Activated CD4-positive, CD25-positive, alpha-beta regulatory T cell treated with anti-CD3 and anti-CD28 coated beads, Interleukin-2, amount 50 U/mL, for 16 hours (primary cell): ENCODE measurements around the gene SNX30.

Source experiments
- DNase-seq: peaks from one replicate; pipeline ENCODE4 v3.0.0-alpha.2; 2020; ENCODE audit warnings: low read depth, low spot score

The SNX30 gene

GRCh38 chr9:112822618-112823017 lies 72.1 kb downstream of the SNX30 start:
- DNase-seq: no peak

DNA sequence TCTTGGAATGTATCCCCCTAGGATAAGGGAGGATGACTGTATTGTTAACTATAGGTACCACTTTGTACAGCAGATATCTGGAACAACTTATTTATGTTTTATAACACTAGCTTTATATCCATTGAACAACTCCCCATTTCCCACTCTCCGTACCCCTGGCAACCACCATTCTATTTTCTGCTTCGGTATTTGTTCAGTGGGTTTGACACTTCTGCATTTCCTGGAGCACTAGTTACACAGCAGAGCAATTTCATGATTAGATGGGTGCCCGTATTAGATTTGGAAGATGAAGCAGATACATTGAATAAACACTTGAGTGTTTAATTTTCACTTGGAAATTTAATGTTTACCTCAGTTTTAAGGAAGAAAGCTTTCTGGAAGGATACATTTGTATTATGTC lies 72.7 kb downstream of the SNX30 start:
- no peak for DNase-seq

DNA sequence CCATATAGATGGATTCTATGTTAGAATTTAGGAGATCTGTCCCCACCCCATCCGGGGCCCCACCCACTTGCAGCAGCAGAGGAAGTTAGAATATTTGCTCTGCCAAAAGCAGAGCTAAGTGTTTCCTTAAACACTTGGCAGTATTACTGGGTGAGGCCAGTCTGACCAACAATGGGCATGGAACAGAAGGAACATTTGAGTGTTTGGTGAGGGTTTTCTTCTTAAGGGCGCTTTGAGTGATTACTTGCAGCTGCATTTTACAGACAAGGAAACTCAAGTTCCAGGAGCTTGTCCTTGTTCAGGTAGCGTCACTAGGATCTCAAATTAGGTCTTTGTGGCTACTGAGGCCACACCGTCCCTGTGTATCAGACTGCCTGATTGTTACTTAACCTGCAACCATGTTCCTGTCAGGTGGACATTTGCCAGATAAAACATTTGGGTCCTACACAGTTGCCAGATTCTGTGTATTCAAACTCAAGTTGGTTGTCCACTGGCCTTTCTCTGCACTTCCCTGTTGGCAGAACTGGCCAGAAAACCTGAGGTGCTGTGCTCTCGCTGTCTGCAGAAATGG lies 80.8 kb downstream of the SNX30 start:
- DNase-seq: no peak

GRCh38 chr9:112831969-112832368 lies 81.4 kb downstream of the SNX30 start:
- DNase-seq: no peak

- DNase-seq: no peak
Measured at GRCh38 chr9:112833081-112833480, 82.5 kb downstream of the SNX30 start.

- DNase-seq: no peak
Measured at GRCh38 chr9:112836394-112836793, 85.8 kb downstream of the SNX30 start.

- DNase-seq: no peak
Measured at GRCh38 chr9:112838342-112838741, 87.8 kb downstream of the SNX30 start.

GRCh38 chr9:112839331-112839730 lies 88.8 kb downstream of the SNX30 start:
- DNase-seq: no peak

DNA sequence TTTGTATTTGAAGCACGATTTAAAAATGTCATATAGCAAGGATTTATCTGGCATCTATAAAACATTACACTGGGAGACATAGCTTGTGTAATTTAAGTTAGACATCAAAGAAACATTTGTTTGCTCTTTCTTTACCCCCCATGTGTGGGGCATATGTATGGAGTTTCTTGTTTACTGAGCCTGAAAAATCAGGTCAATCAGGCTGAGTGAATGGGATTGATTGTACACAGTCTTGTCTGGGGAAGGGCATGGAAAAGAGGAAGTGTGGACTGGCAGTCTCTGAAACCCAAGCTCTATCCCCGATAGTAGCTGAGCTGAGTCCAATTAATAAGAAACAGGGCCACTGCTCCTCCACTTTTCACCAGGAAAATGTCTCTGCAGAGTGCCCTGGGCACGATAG lies 90.7 kb downstream of the SNX30 start:
- no peak for DNase-seq

- no peak for DNase-seq
Measured at GRCh38 chr9:112842555-112842954, 92.0 kb downstream of the SNX30 start.

DNA sequence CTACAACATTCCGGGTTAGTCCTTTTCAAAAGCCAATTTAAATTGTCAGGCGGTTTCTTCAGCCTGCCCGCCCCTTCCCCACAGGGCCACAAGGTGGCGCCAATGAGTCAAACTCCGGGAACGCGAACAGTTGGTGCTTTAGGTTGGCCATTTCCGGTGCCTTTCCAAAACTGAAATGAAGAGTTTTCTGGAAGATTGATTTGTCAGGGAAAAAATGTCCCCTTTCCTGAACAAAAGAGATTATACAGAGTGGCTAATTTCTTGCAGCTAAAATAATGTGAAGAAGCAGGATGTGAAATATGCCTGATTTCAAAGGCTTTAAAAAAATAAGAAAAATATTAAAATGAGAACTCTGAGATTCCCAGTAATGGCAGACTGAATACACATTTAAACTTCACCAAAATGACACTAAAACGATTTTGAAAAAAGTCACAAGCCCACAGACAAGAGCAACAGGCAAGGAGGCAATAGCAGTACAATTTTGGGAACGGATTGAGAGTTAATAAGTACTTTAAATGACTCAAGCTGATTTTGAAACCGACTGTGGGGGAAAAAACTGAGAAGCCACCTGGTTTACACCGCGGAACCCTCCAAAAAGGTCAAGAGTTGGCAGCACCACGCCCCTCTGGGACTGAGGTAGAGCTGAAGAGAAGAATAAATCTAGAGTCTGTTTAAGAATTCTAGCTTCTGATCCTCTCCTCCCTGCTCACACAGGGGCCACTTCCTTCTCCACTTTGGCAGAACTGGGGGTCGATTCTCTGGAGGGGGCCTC lies 94.4 kb downstream of the SNX30 start:
- peak; percentile 57 for DNase-seq

DNA sequence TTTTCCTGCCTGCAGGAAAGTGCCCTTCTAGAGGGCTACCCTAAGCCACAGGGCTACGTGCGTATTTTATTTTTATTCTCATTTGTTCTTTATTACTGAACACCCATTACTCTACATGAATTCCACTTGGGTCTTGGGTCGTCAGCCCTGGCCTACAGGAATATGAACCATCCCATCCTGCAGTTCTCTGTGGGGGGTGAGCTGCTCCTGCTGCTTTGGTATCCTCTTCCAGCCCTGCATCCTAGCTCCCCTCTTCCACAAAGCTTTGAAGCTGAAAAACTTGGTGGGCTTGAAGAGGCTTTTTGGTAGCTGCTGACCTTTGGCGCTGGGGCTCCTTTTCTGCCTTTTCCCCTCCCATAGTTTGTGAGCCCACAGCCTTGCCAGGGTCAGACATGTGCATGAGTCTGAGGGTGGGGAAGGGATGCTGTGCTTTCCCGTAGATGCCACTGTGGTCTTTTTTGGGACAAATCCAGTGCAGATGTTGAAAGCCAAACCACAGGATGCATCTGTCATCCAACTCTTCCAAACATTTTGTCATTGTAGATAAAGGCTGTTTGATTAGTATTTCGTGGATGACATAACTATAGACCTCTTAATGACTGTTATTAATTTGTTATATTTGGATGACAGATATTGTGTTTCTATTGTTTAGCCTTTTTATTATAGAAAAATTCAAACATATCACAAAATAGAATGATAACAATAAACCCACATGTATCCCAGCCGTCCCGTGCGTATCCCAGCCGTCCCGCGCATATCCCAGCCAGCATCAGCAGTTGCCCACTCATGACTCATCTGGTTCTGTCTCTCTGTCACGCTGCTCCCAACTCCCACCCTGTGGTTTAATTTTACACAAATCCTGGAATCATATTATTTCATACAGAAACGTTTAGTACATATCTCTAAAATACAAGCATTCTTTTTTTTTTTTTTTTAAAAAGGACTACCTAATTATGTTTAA lies 96.2 kb downstream of the SNX30 start:
- DNase-seq: no peak

DNA sequence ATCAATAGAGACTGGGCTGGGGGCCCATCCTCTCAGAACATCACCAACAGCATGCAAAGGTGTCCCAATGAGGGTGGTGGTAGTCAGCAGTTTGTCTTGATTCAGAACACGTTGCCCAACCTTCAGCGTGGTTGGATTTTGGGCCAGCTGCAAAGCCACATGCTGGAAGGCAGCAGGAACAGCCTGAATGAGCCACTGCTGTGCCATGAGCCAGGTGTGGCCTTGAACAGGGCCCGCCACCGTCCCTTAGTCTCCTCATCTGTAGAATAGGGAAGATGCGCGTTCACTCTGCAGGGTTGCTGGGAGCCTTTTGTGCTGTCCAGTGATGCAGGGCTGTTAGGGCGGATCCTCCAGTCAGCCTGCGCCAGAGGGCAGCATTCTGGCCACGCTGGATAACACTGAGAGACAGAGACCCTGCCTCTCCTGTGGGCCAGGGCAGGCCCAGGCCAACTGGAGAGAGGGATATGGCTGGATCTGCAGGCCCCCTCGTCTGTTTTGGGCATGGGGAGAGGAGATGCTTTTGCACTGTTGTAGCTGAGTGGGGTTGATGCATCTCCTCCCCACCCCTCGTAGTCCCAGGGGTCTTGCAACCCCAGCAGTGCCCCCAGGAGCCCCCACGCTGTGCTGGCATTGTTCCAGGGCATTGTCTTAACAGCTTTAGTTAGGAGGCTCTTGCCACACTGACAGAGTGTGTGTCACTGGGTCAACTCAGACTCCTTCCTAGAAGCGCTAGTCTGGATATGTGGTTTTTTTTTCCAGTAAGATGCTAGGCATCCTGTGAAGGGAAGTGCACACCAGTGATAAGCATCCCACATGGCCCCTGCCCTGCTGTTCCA lies 98.0 kb downstream of the SNX30 start:
- DNase-seq: no peak

- DNase-seq: no peak
Measured at GRCh38 chr9:112849363-112849922, 98.9 kb downstream of the SNX30 start.

- no peak for DNase-seq
Measured at GRCh38 chr9:112850840-112851239, 100.3 kb downstream of the SNX30 start.

DNA sequence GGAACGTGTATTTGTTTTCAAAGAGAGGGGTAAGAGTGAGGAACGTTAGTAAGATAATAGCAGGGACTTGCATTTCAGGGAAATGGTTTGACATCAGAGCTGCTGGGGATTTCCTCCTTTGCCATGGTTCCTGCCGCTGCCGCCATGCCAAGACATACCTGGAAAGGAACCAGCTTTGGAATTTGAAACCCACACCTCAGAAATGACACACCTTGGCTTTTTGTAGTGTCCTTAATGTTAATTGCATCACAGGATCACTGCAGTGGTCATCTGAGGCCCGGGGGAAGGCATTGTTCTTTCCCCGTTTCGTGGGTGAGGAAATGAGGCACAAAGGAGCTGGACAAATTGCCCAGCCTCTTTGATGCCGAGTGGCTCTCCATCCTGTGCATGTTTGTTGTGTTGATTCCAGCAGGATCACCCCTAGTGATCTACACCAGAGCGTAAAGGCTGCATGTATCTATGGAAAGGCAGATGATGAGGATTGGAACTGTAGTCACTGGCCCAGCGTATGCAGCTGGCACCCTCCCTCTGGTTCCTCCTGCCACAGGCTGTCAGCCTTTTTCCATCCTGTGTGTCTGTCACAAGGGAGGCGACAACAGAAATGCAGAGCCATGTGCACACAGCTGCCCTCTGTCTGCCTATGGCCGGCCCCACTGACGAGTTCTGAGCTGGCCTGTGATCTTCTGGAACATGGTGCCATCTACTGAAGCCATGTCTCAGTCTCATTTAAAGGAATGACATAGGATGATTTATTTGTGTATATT lies 102.4 kb downstream of the SNX30 start:
- DNase-seq: no peak

GRCh38 chr9:112853882-112854585 lies 103.5 kb downstream of the SNX30 start:
- no peak for DNase-seq

- DNase-seq: no peak
Measured at GRCh38 chr9:112854657-112855056, 104.1 kb downstream of the SNX30 start.

GRCh38 chr9:112856200-112856599 lies 105.6 kb downstream of the SNX30 start:
- DNase-seq: no peak

DNA sequence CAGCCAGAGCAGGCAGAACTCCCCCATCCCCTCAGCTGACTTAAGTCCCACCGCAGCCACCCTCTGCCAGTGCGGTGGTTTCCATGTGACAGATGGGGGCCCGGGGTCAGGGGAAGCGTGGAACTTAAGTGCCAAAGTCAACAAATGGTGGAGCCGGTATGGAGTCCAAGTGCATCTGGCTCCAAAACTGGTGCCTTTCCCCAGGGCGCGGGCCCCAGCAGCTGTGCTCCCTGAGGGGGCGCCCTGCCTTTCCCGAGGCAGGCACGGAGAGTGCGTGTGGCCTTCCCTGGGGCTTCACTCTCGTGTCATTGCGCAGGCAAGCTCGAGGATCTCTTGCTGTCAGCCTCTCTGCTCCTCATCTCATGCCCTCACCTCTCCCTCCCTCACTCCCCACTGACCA lies 106.3 kb downstream of the SNX30 start:
- DNase-seq: no peak
